Measurements from ENCODE around the gene DCAF6.
A peak's percentile ranks its signal among the peaks of the same experiment; 100 is the strongest.
"Not testable (repeated sequence)": the region's sequence is repeated elsewhere in the genome, so short reads cannot be mapped to it uniquely, and the experiment has no call there.

DCAF6 gene

DNA sequence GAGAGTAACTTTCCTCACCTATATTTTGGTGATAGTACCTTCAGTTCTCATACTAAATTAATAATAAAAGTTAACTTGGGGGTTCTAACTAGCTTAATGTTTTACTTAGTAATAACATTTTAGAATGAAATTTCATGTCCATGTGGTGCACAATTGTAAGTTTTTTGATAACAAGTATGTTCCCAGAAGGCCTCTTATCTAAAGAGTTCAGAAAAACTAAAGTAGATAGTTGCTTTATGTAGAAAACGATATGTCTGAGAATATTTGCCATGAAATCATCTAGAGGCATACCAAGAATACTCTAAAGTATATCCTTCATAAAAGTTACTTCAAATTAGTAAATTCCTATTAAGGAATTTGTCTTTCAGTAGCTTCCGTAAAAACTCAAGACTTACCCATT lies 12.4 kb upstream of the DCAF6 start:
- no peak for DNase-seq

DNA sequence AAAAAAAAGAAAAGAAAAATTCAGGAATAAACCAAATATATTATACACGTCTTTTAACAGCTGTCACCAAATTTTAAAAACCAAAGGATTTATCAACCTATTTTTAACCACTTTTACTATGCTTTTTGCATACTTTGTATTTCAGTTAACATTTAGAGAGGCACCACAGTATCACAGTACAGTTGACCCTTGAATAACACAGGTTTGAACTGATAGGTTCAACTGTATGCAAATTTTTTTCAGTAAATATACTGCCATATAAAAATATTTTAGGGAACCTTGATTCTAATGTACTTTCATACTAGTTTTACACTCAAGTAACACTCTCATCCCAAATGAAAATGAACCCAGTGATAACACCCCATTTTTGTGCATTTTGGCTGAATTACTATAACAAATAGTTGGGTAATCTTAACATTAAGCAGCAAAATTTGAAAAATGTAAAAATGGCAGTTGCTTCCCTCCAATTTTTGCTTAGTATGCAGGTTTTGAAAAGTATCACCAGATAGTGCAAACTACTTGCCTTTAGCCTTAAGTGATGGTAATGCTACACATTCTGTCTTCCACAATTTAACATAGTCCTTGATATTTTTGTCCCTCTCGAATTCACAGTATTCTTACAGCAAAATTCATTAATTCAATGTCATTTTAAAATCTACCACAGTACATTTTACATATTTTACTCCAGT lies 11.8 kb upstream of the DCAF6 start:
- no peak for DNase-seq

DNA sequence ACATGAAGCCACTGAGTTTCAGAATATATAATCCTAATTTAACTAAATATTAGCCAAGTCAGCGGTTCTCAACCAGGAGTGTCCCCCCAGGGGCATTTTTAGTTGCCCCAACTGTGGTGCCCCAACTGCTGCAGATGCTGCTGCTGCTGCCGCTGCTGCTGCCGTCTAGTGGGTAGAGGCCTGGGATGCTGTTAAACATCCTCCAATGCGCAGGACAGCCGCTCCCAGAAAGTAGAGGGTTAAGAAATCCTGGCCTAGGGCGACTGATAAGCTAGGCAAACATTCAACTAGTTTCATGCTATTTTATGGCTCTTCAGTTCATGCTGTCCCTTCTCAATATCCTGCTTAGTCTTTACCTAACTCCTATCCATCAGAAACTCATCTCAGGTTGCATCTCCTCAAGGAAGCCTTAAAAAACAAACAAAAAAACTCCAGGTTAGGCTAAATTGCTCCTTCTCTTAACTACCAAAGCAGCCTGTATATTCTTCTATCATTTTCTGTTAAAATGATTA lies 9.9 kb upstream of the DCAF6 start:
- no peak for DNase-seq

DNA sequence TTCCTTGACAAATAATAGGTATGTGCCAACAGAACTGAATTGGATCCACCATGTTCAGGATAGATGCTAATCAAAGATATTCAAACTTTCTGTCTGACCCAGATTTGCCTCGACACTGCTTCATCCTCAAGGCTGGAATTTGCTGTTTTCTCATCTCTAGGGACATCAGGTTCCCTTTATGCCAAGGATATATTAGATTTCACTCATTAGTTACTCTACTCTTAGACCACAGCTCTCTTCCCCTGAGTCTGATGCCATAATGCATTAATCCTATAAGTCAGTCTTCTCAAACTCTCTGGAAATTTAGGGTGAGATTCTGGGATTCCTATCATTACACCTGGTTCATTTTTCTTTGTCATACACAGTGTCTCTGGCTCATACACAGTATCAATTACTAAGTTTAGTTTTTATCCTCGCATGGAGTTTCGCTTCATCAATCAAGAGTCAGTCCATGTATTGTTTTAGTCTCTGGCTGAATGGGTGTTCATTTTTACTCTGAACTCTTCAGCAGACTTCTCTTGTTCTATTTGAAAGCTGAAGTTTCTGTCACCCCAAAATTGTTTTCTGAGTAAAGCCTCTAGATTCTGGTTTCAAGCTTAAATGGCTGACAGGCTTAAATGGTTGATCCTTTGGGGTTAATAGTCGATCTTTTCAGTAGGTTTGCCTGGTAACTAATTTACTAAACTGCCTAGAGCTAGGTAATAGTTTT lies 9.3 kb upstream of the DCAF6 start:
- DNase-seq = no peak

DNA sequence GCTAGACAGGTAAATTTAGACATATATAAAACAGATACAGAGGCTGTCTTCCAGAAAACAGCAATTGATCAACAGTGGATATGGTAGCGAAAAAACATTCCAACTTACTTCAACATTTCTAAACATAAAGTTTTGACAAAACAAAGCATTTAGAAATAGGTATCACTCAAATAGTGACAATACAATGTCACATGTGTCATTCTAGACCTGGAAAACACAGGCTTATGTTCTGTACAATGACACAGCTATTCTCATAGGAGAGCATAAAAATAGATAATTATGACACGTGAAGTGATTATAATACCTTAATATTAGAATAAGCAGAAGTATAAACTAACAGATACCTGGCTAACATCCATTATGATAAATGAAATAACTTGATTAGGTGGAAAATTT lies 8.0 kb upstream of the DCAF6 start:
- DNase-seq = no peak

DNA sequence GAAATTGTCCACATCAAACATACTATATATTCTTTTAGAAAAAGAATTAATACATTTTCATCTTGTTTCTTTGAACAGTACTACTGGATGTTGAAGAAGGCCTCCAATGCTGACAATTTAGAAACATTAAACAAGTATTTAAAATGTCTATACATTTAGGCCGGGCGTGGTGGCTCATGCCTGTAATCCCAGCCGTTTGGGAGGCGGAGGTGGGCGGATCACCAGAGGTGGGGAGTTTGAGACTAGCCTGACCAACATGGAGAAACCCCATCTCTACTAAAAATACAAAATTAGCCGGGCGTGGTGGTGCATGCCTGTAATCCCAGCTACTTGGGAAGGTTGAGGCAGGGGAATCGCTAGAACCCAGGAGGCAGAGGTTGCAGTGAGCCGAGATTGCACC lies 7.6 kb upstream of the DCAF6 start:
- DNase-seq = not testable (repeated sequence)

DNA sequence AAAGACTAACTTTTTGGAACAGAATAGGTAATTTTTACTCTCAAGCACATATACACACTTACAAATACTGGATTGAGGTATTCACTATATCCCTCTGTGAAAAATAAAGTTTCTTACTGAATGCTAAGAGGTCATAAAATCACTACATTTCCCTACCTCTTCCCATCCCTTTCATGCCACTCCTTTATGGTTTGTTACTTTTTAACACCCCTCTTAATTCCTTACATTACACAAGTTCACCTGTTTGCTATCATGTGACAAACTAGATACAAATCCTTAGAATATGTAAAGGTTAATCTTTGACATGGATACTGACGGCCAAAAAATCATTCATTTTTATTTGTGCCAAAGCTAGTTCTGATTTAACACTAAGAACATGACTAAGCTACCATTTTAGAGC lies 6.8 kb upstream of the DCAF6 start:
- no peak for DNase-seq

DNA sequence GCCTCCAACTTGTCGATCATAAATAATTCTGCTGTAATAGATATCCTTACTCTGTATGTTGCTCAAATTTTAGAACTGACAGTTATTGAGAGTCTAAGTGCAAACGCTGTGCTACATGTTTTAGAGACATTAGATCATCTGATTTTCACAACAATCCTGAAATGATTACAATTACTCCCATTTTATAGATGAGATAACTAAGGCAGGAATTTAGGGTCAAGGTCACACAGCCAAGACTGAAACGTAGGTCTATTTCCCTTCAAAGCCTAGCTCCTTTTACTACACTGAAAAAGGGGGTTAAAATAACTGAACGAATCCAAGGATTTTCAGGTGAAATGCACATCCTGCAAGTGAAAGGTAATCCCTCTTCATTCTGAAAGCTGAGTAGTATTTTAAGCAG lies 2.7 kb upstream of the DCAF6 start:
- no peak for DNase-seq

DNA sequence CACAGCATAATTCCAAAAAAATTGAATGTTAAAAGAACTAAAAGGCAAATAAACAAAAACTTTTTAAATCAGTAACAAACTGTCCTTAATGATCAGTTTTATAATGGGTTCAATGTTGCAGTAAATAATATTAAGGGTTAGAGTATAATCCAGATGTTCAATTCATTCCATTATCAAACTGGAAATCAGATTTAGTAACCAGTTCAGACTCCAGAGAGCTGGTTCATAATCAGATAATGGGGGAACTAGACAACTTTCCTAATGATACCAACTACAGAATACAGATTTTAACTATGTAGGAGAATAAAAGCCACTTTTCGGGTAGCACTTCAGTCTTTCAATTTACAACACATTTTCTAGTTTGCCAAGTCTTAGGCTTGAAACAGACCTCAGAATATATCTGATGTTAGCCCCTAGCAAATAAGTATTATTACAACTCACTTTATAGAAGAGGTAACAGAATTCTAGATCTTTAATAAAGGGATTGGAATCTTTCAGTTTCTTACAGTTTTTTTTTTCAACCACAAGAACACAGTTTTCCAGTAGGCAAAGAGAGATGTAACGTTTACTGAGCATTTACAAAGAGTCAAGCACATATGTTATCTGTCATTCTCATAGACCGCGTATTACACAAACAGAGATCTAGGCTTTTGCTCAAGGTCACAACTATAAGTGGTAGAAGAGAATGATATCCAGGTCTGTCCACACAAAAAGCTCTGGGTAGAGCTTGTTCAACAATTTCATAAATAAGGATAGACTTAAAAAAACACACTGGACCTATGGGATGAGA lies 1.9 kb upstream of the DCAF6 start:
- no peak for DNase-seq

DNA sequence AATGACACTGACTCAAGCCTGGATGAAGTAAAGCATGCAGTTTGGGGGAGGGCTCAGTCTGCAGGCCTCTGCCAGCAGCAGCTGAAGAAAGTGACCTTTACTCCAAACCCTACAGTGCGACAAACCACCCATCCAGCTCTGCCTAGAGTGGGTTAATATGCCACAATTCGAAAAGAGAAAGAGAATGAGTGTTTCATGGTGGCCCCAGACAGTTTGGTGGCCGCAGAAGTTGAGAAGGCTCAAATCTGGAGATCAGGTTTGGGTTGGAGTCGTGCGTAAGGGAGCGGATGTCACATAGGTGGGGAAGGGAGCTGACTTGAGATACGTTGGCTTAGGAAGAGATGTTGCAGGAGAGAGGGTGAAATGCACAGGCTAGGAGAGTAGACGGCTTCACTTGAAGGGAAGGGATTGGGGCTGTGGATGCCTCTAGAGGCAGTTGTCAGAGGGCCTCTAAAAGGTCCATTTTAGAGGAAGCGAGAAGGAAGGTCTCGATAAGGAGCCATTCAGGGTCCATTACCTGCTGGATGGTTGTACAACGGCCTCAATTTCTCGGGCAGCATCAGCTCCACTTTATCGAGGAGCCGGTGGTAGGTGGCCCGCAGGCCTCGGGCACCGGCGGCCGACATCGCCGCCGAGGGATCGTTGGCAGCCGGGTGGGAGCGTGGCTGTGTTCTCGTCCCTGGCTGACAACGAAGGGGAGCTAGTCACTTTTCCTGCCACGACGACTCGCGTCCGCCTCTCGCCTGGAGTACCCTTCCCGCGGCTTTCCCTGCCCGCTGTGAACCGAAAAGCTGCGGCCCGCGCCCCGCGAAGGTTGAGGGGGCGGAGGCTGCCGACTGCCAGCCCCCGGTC lies 1.0 kb upstream of the DCAF6 start:
- no peak for DNase-seq

DNA sequence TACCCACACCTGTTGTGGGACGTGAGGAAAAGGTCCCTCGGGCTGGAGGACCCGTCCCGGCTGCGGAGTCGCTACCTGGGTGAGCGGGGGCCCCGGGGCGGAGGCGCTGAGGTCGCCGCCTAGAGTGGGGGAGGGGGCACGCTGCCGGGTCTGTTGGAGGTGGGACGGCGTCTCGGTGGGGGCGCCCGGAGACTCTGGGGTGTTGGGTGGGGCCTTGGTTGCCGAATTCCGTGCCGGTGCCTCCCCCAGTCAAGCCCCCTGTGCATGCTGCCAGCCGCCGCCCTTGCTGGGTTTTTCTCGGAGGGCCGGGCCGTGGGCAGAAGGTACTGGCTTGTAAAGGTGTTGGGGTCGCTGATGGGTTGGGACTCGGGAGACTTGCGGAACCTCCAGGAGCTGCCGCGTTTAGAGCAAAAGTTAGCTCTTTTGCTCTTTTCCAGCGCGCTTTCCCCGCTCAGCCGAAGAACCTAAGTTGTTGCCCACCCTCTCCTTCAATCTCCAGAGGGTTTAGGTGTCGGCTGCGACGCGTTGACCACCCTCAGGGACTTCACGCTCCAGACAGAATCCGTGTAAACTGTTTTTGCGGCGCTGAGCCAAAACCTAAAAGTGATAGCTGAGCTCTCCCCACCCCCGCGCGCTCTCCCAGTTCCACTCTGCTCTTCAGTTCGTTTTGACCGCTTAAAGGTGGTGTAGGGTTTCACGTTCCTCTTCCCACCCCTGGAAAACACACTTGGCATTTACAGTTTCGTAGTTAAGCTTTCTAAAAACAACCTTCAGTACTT lies 636 bp downstream of the DCAF6 start, which contains the start of gene MPC2:
Gene MPC2 (minus strand): TSS at position 143 of the 779 bp plus-strand sequence. CDS start 1,231 bp downstream, outside the sequence.
- peak; percentile 77 for DNase-seq

DNA sequence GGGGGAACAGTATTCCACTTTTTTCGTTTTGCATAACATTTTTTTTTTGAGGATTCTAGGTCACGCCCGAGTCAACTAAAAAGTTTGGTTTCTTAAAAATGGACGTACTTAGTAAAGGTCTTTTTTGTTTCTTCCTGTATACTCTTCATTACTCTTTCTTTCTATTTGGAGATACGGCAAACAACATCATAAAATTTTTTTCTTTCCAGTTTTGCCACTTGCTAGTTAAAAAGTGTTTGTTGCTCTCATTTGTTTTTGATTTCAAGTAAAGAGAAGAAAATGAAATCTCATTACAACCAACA lies 1.2 kb downstream of the DCAF6 start:
- no peak for DNase-seq

DNA sequence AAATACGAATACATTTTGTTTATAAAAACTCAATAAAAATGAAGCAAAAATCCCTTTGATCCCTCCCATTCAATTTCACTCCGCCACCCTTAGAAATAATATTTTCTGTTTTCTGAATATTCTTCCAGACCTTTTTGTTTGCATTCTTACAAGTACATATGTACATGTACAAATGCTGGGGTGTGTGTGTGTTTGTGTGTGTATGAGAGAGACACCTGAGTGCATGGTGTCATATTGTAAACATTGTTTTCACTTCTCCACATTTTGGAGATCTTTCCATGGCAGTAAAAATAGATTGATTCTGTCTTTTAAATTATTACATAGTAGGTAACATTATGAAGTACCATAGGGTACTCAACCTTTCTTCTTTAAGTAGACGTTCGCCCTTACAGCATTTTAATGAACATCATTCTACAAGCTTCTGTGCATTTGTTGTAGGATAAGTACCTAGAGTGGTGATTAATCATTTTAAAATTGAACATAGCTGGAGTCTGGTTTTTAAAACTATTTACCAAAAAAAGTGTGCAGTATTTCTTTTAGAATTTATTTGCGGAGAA lies 1.7 kb downstream of the DCAF6 start:
- DNase-seq = no peak

DNA sequence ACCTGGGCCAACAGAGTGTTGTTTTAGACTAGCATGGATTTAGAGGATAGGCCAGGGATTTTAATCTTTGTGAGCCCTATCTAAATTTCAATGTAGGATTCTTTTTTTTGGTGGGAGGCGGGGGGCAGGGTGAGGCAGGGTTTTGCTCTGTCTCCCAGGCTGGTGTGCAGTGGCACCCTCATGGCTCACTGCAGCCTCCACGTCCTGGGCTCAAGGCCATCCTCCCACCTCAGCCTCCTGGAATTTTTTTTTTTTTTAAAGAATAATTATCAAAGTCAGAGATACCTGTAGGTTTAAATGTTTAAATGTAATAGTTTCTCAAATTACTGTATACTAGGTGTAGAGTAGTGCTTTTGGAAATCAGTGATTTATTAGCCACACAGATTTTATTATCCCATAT lies 3.8 kb downstream of the DCAF6 start:
- DNase-seq = no peak

DNA sequence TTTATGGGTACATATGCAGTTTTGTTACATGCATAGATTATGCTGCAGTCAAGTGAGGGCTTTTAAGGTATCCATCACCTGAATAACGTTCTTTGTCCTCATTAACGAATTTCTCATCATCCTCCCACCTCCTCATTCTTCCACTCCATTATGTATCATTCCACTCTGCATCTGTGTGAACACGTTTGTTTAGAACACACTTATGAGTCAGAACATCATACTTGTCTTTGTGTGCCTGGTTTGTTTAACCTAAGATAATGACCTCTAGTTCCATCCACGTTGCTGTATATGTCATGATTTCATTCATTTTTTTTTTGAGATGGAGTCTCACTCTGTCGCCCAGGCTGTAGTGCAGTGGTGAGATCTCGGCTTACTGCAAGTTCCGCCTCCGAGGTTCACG lies 7.1 kb downstream of the DCAF6 start:
- no peak for DNase-seq

DNA sequence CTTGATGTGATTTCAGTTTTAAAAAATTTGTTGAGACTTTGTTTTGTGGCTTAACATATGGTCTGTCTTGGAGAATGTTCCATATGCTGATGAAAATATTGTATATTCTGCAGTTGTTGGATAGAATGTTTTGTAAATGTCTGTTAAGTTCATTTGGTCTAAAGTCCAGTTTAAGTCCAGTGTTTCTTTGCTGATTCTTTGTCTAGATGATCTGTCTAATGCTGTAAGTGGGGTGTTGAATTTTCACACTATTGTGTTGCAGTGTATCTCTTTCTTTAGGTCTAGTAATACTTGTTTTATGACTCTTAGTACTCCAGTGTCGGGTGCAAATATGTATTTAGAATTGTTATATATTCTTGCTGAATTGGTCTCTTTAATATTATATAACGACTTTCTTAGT lies 11.2 kb downstream of the DCAF6 start:
- no peak for DNase-seq

DNA sequence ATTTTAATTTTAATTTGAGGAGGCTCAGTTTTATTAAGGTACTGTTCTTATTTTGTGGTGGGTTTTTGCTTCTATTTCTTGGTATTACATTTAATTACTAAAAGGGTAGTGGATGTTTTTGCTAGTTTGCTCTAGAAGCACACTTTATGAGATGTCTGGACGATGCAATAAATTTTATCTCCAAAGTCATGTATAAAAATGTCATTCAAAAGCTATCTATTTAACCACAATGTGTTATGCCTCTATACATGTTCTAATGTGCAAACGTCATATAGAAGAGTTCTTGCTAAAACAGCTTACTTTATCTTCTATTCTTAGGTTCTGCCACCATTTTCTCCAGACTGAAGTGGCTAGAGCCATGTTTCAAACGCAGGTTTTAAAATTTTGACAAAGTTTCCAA lies 13.3 kb downstream of the DCAF6 start:
- DNase-seq = no peak

DNA sequence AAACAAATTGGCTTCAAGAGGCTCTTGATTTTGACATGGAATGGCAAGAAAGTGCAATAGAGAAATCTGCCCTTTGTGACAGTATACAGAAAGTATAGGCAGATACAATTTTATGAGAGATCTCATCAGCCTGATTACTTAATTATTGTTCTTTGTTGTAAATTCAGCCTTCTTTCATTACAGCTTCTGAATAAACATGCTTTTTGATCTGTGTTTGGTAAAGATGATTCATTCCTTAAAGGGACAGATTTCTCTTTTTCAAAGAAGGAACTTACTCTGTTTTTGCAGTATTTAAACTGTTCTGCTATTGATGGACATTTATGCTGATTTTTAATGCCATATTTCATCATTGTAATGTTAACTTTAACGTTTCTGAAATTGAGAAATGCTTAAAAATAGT lies 14.1 kb downstream of the DCAF6 start:
- no peak for DNase-seq

DNA sequence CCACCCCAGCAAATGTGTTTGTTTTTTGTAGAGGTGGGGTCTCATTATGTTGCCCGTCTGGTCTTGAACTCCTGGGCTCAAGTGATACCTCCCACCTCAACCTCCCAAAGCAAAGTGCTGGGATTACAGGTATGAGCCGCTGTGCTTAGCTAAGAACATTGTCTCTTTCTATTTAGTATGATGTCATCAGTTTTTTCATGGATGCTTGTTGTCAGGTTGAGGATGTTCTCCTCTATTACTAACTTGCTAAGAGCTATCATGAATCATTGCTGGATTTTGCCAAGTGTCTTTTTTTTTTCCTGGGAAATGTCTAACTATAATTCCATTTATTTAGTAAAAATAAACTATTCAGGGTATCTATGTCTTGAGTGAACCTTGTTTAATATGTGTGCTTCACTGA lies 19.4 kb downstream of the DCAF6 start:
- no peak for DNase-seq

DNA sequence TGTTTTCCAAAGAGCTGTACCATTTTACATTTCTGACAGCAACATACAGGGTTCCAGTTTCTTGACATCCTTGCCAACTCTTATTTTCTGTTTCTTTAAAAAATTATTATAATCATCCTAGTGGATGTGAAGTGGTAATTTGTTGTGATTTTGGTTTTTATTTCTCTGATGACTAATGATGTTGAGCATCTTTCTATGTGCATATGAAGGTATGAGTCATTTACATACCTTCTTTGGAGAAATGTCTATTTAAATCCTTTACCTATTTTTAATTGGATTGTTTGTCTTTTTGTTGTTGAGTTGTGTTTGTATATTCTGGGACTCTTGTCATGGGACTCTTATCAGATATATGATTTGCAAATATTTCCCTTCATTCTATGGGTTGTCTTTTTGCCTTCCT lies 21.2 kb downstream of the DCAF6 start:
- no peak for DNase-seq

DNA sequence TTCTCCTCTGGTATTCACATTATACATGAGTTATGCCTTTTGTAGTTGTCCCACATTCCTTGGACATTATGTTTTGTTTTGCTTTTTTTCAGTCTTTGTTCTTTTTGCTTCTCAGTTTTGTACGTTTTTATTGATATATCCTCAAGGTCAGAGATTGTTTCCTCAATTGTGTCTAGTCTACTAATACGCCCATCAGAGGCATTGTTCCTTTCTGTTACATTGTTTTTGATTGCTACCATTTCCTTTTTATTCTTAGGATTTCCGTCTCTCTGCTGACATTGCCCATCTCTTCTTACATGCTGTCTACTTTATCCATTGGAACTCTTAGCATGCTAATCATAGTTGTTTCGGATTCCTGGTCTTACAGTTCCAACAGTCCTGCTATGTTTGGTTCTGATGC lies 28.2 kb downstream of the DCAF6 start:
- no peak for DNase-seq

DNA sequence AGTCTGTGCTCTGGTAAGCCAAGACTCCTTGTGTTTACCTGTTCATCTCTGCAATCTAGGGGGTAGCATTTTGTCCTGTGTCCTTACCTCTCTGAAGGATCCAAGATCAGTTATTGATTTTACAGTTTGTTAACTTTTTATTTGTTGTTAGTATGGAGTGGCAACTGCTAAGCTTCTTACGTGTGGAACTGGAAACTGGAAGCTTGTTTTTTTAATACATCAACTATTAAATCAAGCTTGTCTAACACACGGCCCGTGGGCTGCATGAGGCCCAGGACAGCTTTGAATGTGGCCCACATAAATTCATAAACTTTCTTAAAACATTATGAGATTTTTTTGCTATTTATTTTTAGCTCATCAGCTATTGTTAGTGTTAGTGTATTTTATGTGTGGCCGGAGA lies 29.6 kb downstream of the DCAF6 start:
- no peak for DNase-seq

Data from retina (tissue), 1 donor.